WTC11 (cell line): ENCODE results near the gene DMPK. TPM values are rescaled to one million over a fixed set of nuclear protein-coding genes. Genes with fewer than 3 reads are reported as not detected.

Experiments
- ATAC-seq: fragments of 200-7000 bp; cut with Tn5 transposase; 2 replicates; pipeline ENCODE4 v1.10.0; 2021; ENCODE audit warnings: mild to moderate bottlenecking, moderate library complexity
- CTCF ChIA-PET: fragments of 300-600 bp; sonication (Branson Sonifier 250); formaldehyde crosslinking; loops from one replicate; lab custom pipeline; 2021; ENCODE audit warnings: antibody characterized with exemption; lab: Charles Lee
- POLR2A ChIA-PET: fragments of 350-600 bp; sonication (Branson Sonifier 250); formaldehyde crosslinking; loops from one replicate; lab custom pipeline; 2021; ENCODE audit warnings: antibody characterized with exemption; lab: Charles Lee
- DNase-seq: peaks from one replicate; pipeline ENCODE4 v3.0.0; 2021; ENCODE audit warnings: low spot score
- H3K27ac Mint-ChIP-seq: 2 replicates; pipeline ENCODE4 v1.8.0; 2021; ENCODE audit warnings: mixed read lengths
- H3K27me3 Mint-ChIP-seq: 2 replicates; pipeline ENCODE4 v1.8.0; 2021; ENCODE audit warnings: low read depth, mild to moderate bottlenecking, moderate library complexity, mixed read lengths
- H3K36me3 Mint-ChIP-seq: 2 replicates; pipeline ENCODE4 v1.8.0; 2021; ENCODE audit warnings: mixed read lengths
- H3K4me1 Mint-ChIP-seq: 2 replicates; pipeline ENCODE4 v1.8.0; 2022; ENCODE audit warnings: mixed read lengths
- H3K4me3 Mint-ChIP-seq: 2 replicates; pipeline ENCODE4 v1.8.0; 2021; ENCODE audit warnings: mild to moderate bottlenecking, moderate library complexity, mixed read lengths
- H3K9me3 Mint-ChIP-seq: 2 replicates; pipeline ENCODE4 v1.8.0; 2021; ENCODE audit warnings: mixed read lengths
- CBFB ChIP-seq: sonication (generic); formaldehyde crosslinking; IDR thresholded peaks from 2 replicates; pipeline ENCODE4 v1.8.1; 2022; ENCODE audit warnings: mild to moderate bottlenecking, low read depth, missing genetic modification reagents
- ELF4 ChIP-seq: sonication (generic); formaldehyde crosslinking; IDR thresholded peaks from 2 replicates; pipeline ENCODE4 v1.8.1; 2022; ENCODE audit warnings: low read depth, mild to moderate bottlenecking, moderate library complexity, missing genetic modification reagents
- FOXK1 ChIP-seq: sonication (generic); formaldehyde crosslinking; IDR thresholded peaks from 2 replicates; pipeline ENCODE4 v1.8.0; 2022; ENCODE audit warnings: mild to moderate bottlenecking, moderate library complexity, missing genetic modification reagents
- FOXP1 ChIP-seq: sonication (generic); formaldehyde crosslinking; IDR thresholded peaks from 2 replicates; pipeline ENCODE4 v1.8.0; 2022; ENCODE audit warnings: missing genetic modification reagents, mild to moderate bottlenecking, moderate library complexity, borderline replicate concordance
- GABPB1 ChIP-seq: sonication (generic); formaldehyde crosslinking; IDR thresholded peaks from 2 replicates; pipeline ENCODE4 v1.8.1; 2023; ENCODE audit warnings: mild to moderate bottlenecking, missing genetic modification reagents
- GTF2I ChIP-seq: fragments of 250-450 bp; sonication (Bioruptor Pico); conservative IDR thresholded peaks from 2 replicates; pipeline ENCODE4 v1.4.0; 2021; ENCODE audit warnings: mild to moderate bottlenecking
- RORB ChIP-seq: fragments of 250-450 bp; sonication (Bioruptor Pico); IDR thresholded peaks from 2 replicates; pipeline ENCODE4 v1.9.0; 2021; ENCODE audit warnings: mild to moderate bottlenecking
- TEAD1 ChIP-seq: sonication (generic); formaldehyde crosslinking; IDR thresholded peaks from 2 replicates; pipeline ENCODE4 v1.8.0; 2022; ENCODE audit warnings: mild to moderate bottlenecking, missing genetic modification reagents
- ZNF317 ChIP-seq: sonication (generic); formaldehyde crosslinking; IDR thresholded peaks from 2 replicates; pipeline ENCODE4 v1.8.1; 2023; ENCODE audit warnings: low read depth, mild to moderate bottlenecking, moderate library complexity, missing genetic modification reagents, borderline replicate concordance
- ZNF416 ChIP-seq: fragments of 250-450 bp; sonication (Bioruptor Pico); IDR thresholded peaks from 2 replicates; pipeline ENCODE4 v1.9.0; 2021; ENCODE audit warnings: mild to moderate bottlenecking, inconsistent platforms
- ZNF423 ChIP-seq: fragments of 250-450 bp; sonication (Bioruptor Pico); IDR thresholded peaks from 2 replicates; pipeline ENCODE4 v2.1.2; 2022; ENCODE audit warnings: mild to moderate bottlenecking, moderate library complexity
- total RNA-seq: library from RNA; stranded (reverse); gene quantifications from 3 replicates; pipeline ENCODE4 v1.2.3, GENCODE V29; 2021
- TF ChIP-seq, protein P1 (sequence below): sonication (generic); formaldehyde crosslinking; IDR thresholded peaks from 2 replicates; pipeline ENCODE4 v1.8.1; 2023; ENCODE audit warnings: mild to moderate bottlenecking, missing genetic modification reagents
- TF ChIP-seq, protein P2 (sequence below): sonication (generic); formaldehyde crosslinking; IDR thresholded peaks from 2 replicates; pipeline ENCODE4 v1.8.0; 2022; ENCODE audit warnings: missing genetic modification reagents
- TF ChIP-seq, protein P3 (sequence below): sonication (generic); formaldehyde crosslinking; IDR thresholded peaks from 2 replicates; pipeline ENCODE4 v1.8.0; 2022; ENCODE audit warnings: mild to moderate bottlenecking, missing genetic modification reagents
- TF ChIP-seq, protein P4 (sequence below): sonication (generic); formaldehyde crosslinking; IDR thresholded peaks from 2 replicates; pipeline ENCODE4 v1.8.1; 2023; ENCODE audit warnings: mild to moderate bottlenecking, missing genetic modification reagents, moderate library complexity
- TF ChIP-seq, protein P5 (sequence below): sonication (generic); formaldehyde crosslinking; IDR thresholded peaks from 2 replicates; pipeline ENCODE4 v1.8.0; 2023; ENCODE audit warnings: missing genetic modification reagents, mild to moderate bottlenecking, borderline replicate concordance
- TF ChIP-seq, protein P6 (sequence below): sonication (generic); formaldehyde crosslinking; IDR thresholded peaks from 2 replicates; pipeline ENCODE4 v1.8.1; 2023; ENCODE audit warnings: mild to moderate bottlenecking, missing genetic modification reagents
- TF ChIP-seq, protein P7 (sequence below): sonication (generic); formaldehyde crosslinking; IDR thresholded peaks from 2 replicates; pipeline ENCODE4 v1.8.0; 2022; ENCODE audit warnings: mild to moderate bottlenecking, missing genetic modification reagents

DMPK gene
- total RNA-seq, 1 experiment from 2014 or later: 42.7 TPM

DNA sequence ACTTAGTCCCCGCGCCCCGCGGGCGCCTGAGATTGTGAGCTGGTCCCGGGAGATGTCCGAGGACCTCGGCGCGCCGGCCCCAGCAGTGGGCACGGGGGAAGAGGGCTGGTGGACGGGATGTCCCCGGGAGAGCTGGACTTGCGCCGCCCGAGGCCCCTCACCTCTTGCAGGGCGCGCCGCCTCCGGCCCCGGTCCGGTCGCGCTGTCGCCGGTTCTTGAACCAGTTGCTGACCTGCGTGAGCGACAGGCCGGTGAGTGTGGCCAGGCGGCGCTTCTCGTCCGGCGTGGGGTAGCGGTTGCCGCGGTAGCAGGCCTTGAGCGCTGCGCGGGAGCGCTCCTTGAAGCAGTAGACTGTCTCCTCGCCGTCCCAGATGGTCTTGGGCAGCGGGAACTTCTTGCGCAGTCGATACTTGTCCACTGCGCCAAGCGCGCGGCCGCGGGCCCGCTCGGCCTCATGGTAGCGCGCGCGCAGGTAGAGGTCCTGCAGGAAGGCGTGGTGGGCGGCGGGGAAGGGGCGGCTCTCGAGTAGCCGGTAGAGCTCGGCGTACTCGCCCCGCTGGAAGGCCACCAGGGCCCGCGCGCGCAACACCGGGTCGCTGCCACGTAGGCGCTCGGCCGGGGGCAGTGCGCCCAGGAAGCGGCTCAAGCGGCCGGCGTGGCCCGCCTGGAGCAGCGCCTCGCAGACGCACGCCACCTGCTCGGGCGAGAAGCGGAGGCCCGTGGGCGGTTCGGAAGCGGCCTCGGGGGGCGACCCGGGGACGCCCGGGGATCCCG is 14.2 kb downstream of the DMPK start (continued):
- TF ChIP-seq, protein P1, sequence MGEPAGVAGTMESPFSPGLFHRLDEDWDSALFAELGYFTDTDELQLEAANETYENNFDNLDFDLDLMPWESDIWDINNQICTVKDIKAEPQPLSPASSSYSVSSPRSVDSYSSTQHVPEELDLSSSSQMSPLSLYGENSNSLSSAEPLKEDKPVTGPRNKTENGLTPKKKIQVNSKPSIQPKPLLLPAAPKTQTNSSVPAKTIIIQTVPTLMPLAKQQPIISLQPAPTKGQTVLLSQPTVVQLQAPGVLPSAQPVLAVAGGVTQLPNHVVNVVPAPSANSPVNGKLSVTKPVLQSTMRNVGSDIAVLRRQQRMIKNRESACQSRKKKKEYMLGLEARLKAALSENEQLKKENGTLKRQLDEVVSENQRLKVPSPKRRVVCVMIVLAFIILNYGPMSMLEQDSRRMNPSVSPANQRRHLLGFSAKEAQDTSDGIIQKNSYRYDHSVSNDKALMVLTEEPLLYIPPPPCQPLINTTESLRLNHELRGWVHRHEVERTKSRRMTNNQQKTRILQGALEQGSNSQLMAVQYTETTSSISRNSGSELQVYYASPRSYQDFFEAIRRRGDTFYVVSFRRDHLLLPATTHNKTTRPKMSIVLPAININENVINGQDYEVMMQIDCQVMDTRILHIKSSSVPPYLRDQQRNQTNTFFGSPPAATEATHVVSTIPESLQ: no peak
- TF ChIP-seq FOXK1 (no peak), FOXP1 (CRISPR knock-in tag) (no peak; the same call in 1 of the 2 replicates), RORB (no peak; the same call in 1 of the 2 replicates), ELF4 (CRISPR knock-in tag) (0 out of 2 replicates have a peak, but pooled peaks have one; percentile 33), GABPB1 (CRISPR knock-in tag) (no peak; the same call in 1 of the 2 replicates), CBFB (CRISPR knock-in tag) (no peak)
- TF ChIP-seq, protein P2, sequence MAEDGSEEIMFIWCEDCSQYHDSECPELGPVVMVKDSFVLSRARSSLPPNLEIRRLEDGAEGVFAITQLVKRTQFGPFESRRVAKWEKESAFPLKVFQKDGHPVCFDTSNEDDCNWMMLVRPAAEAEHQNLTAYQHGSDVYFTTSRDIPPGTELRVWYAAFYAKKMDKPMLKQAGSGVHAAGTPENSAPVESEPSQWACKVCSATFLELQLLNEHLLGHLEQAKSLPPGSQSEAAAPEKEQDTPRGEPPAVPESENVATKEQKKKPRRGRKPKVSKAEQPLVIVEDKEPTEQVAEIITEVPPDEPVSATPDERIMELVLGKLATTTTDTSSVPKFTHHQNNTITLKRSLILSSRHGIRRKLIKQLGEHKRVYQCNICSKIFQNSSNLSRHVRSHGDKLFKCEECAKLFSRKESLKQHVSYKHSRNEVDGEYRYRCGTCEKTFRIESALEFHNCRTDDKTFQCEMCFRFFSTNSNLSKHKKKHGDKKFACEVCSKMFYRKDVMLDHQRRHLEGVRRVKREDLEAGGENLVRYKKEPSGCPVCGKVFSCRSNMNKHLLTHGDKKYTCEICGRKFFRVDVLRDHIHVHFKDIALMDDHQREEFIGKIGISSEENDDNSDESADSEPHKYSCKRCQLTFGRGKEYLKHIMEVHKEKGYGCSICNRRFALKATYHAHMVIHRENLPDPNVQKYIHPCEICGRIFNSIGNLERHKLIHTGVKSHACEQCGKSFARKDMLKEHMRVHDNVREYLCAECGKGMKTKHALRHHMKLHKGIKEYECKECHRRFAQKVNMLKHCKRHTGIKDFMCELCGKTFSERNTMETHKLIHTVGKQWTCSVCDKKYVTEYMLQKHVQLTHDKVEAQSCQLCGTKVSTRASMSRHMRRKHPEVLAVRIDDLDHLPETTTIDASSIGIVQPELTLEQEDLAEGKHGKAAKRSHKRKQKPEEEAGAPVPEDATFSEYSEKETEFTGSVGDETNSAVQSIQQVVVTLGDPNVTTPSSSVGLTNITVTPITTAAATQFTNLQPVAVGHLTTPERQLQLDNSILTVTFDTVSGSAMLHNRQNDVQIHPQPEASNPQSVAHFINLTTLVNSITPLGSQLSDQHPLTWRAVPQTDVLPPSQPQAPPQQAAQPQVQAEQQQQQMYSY (CRISPR knock-in tag): no peak; the same call in 1 of the 2 replicates
- TF ChIP-seq, protein P3, sequence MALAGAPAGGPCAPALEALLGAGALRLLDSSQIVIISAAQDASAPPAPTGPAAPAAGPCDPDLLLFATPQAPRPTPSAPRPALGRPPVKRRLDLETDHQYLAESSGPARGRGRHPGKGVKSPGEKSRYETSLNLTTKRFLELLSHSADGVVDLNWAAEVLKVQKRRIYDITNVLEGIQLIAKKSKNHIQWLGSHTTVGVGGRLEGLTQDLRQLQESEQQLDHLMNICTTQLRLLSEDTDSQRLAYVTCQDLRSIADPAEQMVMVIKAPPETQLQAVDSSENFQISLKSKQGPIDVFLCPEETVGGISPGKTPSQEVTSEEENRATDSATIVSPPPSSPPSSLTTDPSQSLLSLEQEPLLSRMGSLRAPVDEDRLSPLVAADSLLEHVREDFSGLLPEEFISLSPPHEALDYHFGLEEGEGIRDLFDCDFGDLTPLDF (CRISPR knock-in tag): no peak
- TF ChIP-seq, protein P4, sequence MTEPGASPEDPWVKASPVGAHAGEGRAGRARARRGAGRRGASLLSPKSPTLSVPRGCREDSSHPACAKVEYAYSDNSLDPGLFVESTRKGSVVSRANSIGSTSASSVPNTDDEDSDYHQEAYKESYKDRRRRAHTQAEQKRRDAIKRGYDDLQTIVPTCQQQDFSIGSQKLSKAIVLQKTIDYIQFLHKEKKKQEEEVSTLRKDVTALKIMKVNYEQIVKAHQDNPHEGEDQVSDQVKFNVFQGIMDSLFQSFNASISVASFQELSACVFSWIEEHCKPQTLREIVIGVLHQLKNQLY (CRISPR knock-in tag): 0 out of 2 replicates have a peak, but pooled peaks have one; percentile 55

DNA sequence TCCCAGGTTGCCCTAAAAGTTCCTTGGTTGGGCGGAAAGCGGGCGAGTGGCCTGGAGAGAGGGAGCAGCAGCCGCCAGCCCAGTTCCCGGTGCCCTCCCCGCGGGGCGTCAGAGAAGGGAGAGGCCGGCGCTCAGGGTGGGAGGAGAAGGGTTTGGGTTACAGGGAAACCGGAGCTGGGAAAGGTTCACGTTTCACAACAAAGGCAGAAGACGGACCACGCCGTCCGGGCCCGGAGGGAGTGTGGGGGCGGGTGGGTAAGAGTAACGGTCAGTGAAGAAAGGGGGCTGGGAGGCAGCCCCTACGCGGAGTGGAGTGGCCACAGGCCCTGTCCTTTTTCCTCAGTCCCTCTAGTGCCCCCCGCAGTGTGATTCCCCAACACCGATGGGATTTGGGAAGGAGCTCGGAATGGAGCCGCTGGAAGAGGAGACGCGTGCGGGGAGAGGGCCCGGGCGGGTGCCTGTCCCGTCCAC is 14.8 kb downstream of the DMPK start:
- ATAC-seq (no peak), DNase-seq (peak; percentile 69)
- Mint-ChIP-seq H3K27me3 (no peaks in the 10 kb centered on the region; the same call in 1 of the 2 replicates), H3K27ac (peak overlapping the region; percentile 32; the same call in 1 of the 2 replicates), H3K9me3 (no peaks in the 10 kb centered on the region), H3K4me1 (peaks cover 26% of the 10 kb centered on the region), H3K4me3 (peak overlapping the region; percentile 79), H3K36me3 (no peaks in the 10 kb centered on the region)
- CTCF ChIA-PET: interaction anchor here (0.5 to 5.6 kb wide), 14 partner anchors 13 to 310 kb away, joined by 3 to 175 read pairs (median 6); partner anchors contain the start of genes DMPK, FOXA3, QPCTL and SNRPD2
- POLR2A ChIA-PET: interaction anchor here (0.7 to 4.8 kb wide), 10 partner anchors 32 to 369 kb away, joined by 3 to 115 read pairs (median 5); partner anchors contain the start of genes EML2, FBXO46, QPCTL and SNRPD2
- TF ChIP-seq ZNF317: no peak
- TF ChIP-seq, protein P5, sequence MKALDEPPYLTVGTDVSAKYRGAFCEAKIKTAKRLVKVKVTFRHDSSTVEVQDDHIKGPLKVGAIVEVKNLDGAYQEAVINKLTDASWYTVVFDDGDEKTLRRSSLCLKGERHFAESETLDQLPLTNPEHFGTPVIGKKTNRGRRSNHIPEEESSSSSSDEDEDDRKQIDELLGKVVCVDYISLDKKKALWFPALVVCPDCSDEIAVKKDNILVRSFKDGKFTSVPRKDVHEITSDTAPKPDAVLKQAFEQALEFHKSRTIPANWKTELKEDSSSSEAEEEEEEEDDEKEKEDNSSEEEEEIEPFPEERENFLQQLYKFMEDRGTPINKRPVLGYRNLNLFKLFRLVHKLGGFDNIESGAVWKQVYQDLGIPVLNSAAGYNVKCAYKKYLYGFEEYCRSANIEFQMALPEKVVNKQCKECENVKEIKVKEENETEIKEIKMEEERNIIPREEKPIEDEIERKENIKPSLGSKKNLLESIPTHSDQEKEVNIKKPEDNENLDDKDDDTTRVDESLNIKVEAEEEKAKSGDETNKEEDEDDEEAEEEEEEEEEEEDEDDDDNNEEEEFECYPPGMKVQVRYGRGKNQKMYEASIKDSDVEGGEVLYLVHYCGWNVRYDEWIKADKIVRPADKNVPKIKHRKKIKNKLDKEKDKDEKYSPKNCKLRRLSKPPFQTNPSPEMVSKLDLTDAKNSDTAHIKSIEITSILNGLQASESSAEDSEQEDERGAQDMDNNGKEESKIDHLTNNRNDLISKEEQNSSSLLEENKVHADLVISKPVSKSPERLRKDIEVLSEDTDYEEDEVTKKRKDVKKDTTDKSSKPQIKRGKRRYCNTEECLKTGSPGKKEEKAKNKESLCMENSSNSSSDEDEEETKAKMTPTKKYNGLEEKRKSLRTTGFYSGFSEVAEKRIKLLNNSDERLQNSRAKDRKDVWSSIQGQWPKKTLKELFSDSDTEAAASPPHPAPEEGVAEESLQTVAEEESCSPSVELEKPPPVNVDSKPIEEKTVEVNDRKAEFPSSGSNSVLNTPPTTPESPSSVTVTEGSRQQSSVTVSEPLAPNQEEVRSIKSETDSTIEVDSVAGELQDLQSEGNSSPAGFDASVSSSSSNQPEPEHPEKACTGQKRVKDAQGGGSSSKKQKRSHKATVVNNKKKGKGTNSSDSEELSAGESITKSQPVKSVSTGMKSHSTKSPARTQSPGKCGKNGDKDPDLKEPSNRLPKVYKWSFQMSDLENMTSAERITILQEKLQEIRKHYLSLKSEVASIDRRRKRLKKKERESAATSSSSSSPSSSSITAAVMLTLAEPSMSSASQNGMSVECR: no peak; the same call in 1 of the 2 replicates
- TF ChIP-seq, protein P6, sequence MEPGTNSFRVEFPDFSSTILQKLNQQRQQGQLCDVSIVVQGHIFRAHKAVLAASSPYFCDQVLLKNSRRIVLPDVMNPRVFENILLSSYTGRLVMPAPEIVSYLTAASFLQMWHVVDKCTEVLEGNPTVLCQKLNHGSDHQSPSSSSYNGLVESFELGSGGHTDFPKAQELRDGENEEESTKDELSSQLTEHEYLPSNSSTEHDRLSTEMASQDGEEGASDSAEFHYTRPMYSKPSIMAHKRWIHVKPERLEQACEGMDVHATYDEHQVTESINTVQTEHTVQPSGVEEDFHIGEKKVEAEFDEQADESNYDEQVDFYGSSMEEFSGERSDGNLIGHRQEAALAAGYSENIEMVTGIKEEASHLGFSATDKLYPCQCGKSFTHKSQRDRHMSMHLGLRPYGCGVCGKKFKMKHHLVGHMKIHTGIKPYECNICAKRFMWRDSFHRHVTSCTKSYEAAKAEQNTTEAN (CRISPR knock-in tag): 0 out of 2 replicates have a peak, but pooled peaks have one; percentile 44
- TF ChIP-seq FOXP1 (CRISPR knock-in tag): no peak
- no peak for TF ChIP-seq TEAD1
- no peak for TF ChIP-seq GTF2I
- TF ChIP-seq, protein P7, sequence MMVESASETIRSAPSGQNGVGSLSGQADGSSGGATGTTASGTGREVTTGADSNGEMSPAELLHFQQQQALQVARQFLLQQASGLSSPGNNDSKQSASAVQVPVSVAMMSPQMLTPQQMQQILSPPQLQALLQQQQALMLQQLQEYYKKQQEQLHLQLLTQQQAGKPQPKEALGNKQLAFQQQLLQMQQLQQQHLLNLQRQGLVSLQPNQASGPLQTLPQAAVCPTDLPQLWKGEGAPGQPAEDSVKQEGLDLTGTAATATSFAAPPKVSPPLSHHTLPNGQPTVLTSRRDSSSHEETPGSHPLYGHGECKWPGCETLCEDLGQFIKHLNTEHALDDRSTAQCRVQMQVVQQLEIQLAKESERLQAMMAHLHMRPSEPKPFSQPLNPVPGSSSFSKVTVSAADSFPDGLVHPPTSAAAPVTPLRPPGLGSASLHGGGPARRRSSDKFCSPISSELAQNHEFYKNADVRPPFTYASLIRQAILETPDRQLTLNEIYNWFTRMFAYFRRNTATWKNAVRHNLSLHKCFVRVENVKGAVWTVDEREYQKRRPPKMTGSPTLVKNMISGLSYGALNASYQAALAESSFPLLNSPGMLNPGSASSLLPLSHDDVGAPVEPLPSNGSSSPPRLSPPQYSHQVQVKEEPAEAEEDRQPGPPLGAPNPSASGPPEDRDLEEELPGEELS (CRISPR knock-in tag): no peak
- peak; percentile 75 for TF ChIP-seq ZNF423 (CRISPR knock-in tag)
- TF ChIP-seq RORB: no peak
- no peak for TF ChIP-seq ZNF416 (CRISPR knock-in tag)
